Stimulated activated CD8-positive, alpha-beta memory T cell treated with anti-CD3 and anti-CD28 coated beads, Interleukin-2, amount 100 ng/mL, for 1 hour (primary cell): Measurements from ENCODE around the gene KRT4.

Experiments
- DNase-seq, 2 donors: peaks; one replicate each; pipeline ENCODE4 v3.0.0-alpha.2; 2020; ENCODE audit warnings: low read depth in 2 of 2

Gene KRT4

GRCh38 chr12:52792185-52793029, 21.5 kb downstream of the KRT4 start:
- no peak for DNase-seq

GRCh38 chr12:52791271-52792184, 22.4 kb downstream of the KRT4 start:
- DNase-seq: no peak

DNA sequence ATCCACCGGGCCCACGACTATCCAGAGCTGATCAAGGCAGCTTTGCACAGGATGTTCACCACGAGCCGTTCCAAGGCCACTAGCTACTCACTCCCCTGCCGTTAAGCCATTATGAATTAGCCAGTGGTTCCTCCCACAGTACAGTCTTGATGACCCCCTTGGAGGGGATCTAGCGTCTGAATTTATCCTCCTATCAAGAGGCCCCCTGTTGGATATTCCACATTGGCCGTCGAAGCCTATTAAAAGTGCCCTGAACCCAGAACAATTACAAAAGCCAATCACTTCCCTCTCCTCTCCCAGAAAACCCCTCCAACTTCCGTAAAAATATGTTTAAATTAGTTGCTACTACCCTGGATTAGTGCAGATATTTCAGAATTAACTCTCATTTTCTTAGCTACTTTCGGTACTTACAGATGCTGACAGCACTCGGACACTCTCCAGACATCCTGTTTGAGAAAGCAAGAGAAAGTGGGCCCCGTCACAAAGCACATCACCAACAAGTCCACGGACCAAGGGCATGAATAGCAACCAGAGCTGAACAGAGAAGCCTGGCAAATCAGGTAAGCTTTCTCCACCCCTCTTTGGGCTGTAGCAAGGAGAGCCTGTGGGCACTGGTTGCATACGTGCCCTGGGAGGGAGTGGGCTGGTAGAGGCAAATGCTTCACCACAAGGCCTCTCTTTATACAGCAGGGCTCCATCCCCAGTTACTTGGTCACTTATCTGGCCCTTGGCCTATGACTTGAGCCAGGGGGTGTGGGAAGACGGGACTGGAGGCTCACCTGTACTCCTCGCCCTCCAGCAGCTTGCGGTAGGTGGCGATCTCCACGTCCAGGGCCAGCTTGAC, 23.3 kb downstream of the KRT4 start:
- DNase-seq: no peak

- DNase-seq: no peak
Observed at GRCh38 chr12:52789637-52790426, 24.1 kb downstream of the KRT4 start.

GRCh38 chr12:52788876-52789636, 24.9 kb downstream of the KRT4 start:
- no peak for DNase-seq

DNA sequence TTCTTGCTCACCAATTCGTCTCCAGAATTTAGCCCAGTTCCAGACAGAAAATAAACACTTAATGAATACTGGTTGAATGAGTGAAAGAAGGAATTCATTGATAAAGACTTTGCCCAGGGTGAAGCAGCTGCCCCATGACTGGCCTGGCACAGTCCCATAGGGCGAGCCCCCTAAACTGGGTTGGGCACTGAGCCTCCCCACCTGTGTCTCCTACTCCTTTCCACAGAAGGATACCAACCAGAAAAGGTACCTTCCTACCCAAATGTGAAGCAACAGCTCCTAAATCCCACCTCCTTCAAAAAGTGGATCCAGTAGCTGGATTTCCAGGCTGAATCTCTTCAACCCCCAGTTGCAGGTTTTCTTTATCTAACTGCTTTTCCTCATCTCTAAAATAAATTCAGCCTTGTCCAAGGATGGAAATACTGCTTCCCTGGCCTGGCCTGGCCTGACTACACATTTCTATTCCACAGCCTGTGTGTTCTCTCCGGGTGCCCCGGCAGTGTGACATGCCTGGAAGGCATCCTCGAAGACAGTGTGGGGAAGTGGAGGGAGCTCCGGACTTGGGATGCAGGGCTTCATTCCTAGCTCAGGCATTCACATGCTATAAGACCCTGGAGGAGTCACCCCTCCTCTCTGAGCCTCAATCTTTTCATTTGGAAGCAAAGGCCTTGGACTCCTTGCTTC, 25.6 kb downstream of the KRT4 start:
- DNase-seq: no peak

GRCh38 chr12:52787324-52788191, 26.4 kb downstream of the KRT4 start:
- no peak for DNase-seq

DNA sequence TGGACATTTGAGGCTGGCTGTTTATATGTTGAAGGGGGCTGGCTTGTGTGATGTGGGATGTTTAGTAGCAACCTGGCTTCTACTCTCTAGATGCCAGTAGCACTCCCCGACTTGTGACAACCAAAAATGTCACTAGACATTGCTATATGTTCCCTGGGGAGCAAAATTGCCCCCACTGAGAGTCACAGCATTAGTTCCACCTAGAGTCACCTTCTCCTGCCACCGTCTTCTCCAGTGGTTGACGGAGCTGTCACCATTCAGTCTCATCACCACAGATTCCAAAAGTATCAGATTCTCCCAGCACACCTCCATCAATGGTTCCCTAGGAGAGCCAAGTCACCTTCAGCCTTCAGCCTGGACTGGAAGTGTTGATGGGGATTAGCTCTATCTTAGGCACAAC, 29.0 kb downstream of the KRT4 start:
- no peak for DNase-seq

- no peak for DNase-seq
Observed at GRCh38 chr12:52783563-52784316, 30.2 kb downstream of the KRT4 start.

DNA sequence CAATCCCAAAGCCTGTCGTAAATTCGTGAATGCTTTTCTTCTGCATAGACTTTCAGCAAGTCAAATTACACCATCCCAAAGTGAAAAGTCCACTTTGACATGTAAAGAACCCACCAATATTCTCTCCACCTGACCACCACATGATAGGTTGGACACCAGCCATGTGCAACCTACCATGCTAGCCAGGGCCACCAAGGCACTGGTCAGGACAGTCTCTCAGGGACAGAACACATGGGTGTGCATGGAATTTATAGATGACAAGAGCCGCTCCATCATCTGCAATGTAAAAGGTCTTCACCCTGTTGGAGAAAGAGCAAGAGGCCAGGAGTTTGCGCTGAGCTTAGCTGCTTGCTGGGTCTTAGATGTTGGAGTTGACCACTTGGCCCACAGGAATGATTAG, 31.4 kb downstream of the KRT4 start:
- no peak for DNase-seq

DNA sequence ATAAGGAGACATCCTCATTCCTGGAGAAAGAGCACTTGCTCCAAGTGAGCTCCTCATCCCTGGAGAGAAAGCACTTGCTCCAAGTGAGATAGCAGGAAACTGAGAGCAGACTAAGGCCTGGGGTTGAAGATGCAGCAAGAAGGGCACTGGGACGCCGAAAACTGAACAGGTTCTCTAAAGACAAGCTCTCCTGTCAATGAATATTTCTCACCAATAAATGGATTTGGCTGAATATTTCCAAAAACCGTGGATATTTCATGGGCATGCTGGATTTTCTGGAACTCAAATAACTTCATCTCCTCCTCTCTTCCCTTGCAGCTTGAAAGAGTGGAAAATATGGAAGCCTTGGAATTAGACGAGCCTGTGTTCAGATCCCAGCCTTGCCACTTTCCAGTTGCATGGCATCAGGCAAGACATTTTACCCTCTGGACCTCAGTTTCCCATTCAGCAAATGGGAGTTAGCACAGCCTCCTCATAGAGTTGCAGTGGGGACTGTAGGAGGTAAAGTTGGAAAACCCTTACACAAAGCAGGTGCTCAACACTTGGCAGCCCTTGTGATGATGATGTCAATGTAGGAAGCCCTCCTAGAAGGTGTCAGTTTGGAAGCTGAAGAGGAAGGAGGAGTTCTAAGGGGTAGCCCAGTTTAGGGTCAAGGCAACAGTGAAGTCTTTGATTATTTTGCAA, 32.4 kb downstream of the KRT4 start:
- DNase-seq: no peak

DNA sequence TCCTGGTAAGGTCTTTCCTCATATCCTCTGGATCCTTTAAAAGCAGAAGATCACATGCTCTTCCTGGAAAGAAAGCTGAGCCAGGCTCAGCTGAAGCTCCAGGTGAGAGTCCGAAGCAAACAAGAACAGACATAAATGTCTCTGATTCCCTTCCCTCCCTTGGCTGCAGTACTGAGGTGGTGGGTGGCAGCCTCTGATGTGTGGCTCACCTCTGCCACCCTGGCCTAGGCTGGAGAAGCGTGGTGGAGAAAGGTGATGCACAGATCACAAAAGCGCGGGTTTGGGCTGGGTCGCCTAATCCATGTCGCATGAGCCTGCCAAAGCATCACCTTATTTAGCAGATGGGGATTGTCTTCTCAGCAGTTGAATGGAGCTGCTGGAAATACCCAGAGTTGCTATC, 34.0 kb downstream of the KRT4 start:
- DNase-seq: no peak

GRCh38 chr12:52778833-52779232, 35.1 kb downstream of the KRT4 start:
- no peak for DNase-seq

GRCh38 chr12:52777566-52777965, 36.4 kb downstream of the KRT4 start:
- no peak for DNase-seq

GRCh38 chr12:52776913-52777395, 37.0 kb downstream of the KRT4 start, which contains the start of gene KRT76:
Gene KRT76, minus strand, starts transcription at chr12:52777345. Its CDS starts 54 bp downstream, at chr12:52777291.
- DNase-seq: no peak

DNA sequence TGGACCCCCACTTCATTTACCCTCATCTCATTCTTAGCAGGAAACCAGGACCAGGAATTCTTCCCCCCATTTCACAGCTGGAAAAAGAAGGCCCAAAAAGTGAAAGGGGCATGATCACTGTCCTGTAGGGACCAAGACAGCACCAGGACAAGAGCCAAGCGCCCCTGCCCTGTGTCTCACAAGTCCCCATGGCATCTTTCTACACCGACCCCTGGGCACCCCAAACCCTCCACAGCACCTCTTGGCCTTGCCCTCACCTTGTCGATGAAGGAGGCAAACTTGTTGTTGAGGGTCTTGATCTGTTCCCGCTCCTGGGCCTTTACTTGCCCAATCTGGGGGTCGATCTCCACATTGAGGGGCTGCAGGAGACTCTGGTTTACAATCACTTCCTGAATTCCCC, 37.5 kb downstream of the KRT4 start:
- DNase-seq: no peak

- no peak for DNase-seq
Observed at GRCh38 chr12:52774629-52775250, 39.2 kb downstream of the KRT4 start.
